ENCODE measurements around the gene FAM83C. TPM values are rescaled to one million over a fixed set of nuclear protein-coding genes. Genes with fewer than 3 reads are reported as not detected.

FAM83C gene
- total and polyA plus RNA-seq, 8 donors, result 6.5 TPM; not detected in 7

DNA sequence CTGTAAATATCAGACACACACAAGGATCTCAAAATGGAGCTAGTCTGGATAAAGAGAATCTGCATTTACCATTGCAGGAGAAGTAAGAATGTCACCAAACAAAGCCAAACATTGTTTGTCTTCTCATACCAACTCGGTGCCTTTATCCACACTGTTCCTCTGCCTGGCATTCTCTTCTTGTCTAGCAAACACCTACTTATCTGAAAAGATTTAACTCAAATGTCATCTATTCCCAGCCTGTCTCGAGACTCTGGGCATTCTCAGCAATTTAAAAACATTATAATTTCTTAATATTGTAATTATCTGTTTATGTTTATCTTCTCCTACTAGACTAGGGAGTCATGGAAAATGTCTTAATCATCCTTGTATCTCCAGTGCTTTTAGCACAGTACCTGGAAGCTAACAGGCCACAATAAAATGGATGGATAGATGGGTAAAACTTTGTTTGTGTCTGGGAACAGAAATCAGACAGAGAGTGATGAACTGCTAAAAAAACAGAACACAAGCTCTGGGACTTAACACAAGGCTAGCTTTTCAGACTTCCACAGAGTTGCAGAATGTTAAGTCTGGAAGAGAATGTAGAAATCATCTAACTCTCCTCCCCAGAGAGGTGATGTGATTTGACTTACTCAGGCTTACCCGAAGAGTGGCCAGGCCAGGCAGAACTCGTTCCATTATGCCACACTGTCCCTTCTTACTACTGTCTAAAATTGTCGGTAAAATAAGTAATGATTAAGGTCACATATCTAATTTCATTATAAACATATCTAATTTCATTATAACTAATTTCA, 42.3 kb upstream of the FAM83C start:
- intact Hi-C loops (cut with DNase I; ENCODE audit: low total_unique reads), result no loop called here
- Histone ChIP-seq H3K27ac (peak overlapping the region in 2 of 5 donors; percentile 36 to 58), H3K9me3 (no peaks in the 10 kb centered on the region), H3K36me3 (no peaks in the 10 kb centered on the region), H3K4me1 (peaks cover 0 to 39% (median 10%) of the 10 kb centered on the region in 4 donors), H3K4me3 (no peak overlapping the region), H3K27me3 (no peaks in the 10 kb centered on the region)
- no peak for TF ChIP-seq EP300 (IDR thresholded peaks at IDR 0.05)
- TF ChIP-seq CTCF (IDR thresholded peaks at IDR 0.05), result no peak
- TF ChIP-seq POLR2AphosphoS5 (IDR thresholded peaks at IDR 0.05), result no peak
- TF ChIP-seq POLR2A (IDR thresholded peaks at IDR 0.05), result no peak
- DNase-seq, result no peak
- WGBS, 5 donors, result 33 to 57% (median 45%) methylated on average over 5 of the region's 5 CpGs

DNA sequence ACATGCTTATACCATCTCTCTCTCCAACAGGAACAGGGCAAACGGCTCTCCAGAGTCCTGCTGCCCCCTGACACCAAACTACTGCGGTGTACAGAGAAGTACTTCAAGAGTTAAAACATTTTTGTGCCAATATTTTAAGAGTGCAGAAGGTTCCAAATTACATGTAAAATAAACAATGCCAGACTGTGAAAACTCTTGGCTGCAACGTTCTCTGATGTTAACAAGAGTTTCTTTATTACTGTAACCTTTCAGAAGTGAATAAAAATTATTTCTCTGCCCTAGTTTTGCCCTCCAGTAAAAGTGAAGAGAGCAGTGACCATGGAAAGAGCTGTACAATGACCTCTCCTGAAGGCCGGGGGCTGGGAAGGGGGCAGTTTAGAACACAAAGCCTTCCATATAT, 41.4 kb upstream of the FAM83C start:
- Histone ChIP-seq H3K27me3 (no peaks in the 10 kb centered on the region), H3K4me3 (no peak overlapping the region), H3K36me3 (no peaks in the 10 kb centered on the region), H3K4me1 (peaks cover 0 to 32% (median 13%) of the 10 kb centered on the region in 4 donors), H3K27ac (peak overlapping the region in 3 of 5 donors; percentile 4 to 58 (median 36)), H3K9me3 (no peaks in the 10 kb centered on the region)
- WGBS, 5 donors, result 20 to 46% (median 21%) methylated on average over 4 of the region's 4 CpGs
- intact Hi-C loops (cut with DNase I; ENCODE audit: low total_unique reads), result no loop called here
- TF ChIP-seq POLR2A (IDR thresholded peaks at IDR 0.05) (no peak), POLR2AphosphoS5 (IDR thresholded peaks at IDR 0.05) (no peak), EP300 (IDR thresholded peaks at IDR 0.05) (no peak), CTCF (IDR thresholded peaks at IDR 0.05) (no peak)
- no peak for DNase-seq

- no peak for DNase-seq
- intact Hi-C loops (cut with DNase I; ENCODE audit: low total_unique reads), result no loop called here
- H3K27me3 ChIP-seq, result no peaks in the 10 kb centered on the region
- H3K9me3 ChIP-seq, result no peaks in the 10 kb centered on the region
- no peaks in the 10 kb centered on the region for H3K36me3 ChIP-seq
- H3K4me1 ChIP-seq, result peaks cover under 1 to 37% (median 18%) of the 10 kb centered on the region in 4 donors
- no peak overlapping the region for H3K4me3 ChIP-seq
- H3K27ac ChIP-seq, result peak overlapping the region in 2 of 5 donors; percentile 36 to 58
- WGBS, 5 donors, result 77 to 86% (median 82%) methylated on average over 5 of the region's 5 CpGs
- no peak for TF ChIP-seq POLR2A (IDR thresholded peaks at IDR 0.05)
- TF ChIP-seq POLR2AphosphoS5 (IDR thresholded peaks at IDR 0.05), result no peak
- TF ChIP-seq EP300 (IDR thresholded peaks at IDR 0.05), result no peak
- TF ChIP-seq CTCF (IDR thresholded peaks at IDR 0.05), result no peak
Measured at GRCh38 chr20:35332540-35333200, 40.4 kb upstream of the FAM83C start.

GRCh38 chr20:35329435-35330139, 37.4 kb upstream of the FAM83C start:
- Histone ChIP-seq H3K27me3 (no peaks in the 10 kb centered on the region), H3K9me3 (no peaks in the 10 kb centered on the region), H3K4me1 (peaks cover 5 to 54% (median 32%) of the 10 kb centered on the region in 4 donors), H3K4me3 (no peak overlapping the region), H3K27ac (no peak overlapping the region), H3K36me3 (no peaks in the 10 kb centered on the region)
- whole genome bisulfite sequencing, 5 donors, result 42 to 70% (median 47%) methylated on average over 4 of the region's 4 CpGs
- no peak for TF ChIP-seq POLR2A (IDR thresholded peaks at IDR 0.05)
- no peak for TF ChIP-seq POLR2AphosphoS5 (IDR thresholded peaks at IDR 0.05)
- peak in 3 of 7 experiments; percentile 13 to 44 (median 27) for TF ChIP-seq CTCF (IDR thresholded peaks at IDR 0.05)
- no peak for TF ChIP-seq EP300 (IDR thresholded peaks at IDR 0.05)
- intact Hi-C loops (cut with DNase I; ENCODE audit: low total_unique reads), result no loop called here
- peak; percentile 48 to 60 for DNase-seq
